Loucy (cell line): ENCODE data around the gene GAB2.
"Not testable (repeated sequence)": the region's sequence is repeated elsewhere in the genome, so short reads cannot be mapped to it uniquely, and the experiment has no call there.

Experiments
- H2AFZ ChIP-seq: fragments of 200-600 bp; sonication (generic); 2 replicates; pipeline ENCODE4 v1.6.0; 2016; ENCODE audit warnings: antibody characterized with exemption, mild to moderate bottlenecking, low read length, moderate library complexity
- H3F3A ChIP-seq: fragments of 200-600 bp; 2 replicates; pipeline ENCODE4 v1.6.0; 2016; ENCODE audit warnings: antibody characterized with exemption, low read depth, mild to moderate bottlenecking
- H3K27me3 ChIP-seq: fragments of 200-600 bp; sonication (generic); 2 replicates; pipeline ENCODE4 v1.6.1; 2014; ENCODE audit warnings: low read length, mild to moderate bottlenecking; ENCODE audit not compliant: insufficient read depth, poor library complexity, severe bottlenecking
- H3K36me3 ChIP-seq: fragments of 200-600 bp; sonication (generic); 2 replicates; pipeline ENCODE4 v1.6.1; 2016; ENCODE audit warnings: low read length; ENCODE audit not compliant: insufficient read depth
- H3K4me1 ChIP-seq: fragments of 200-600 bp; sonication (generic); 2 replicates; pipeline ENCODE4 v1.5.1; 2014; ENCODE audit warnings: low read length, mild to moderate bottlenecking; ENCODE audit not compliant: insufficient read depth, poor library complexity, severe bottlenecking
- H3K4me2 ChIP-seq: fragments of 200-600 bp; sonication (generic); 2 replicates; pipeline ENCODE4 v1.6.0; 2014; ENCODE audit warnings: antibody characterized with exemption, low read length, low read depth, mild to moderate bottlenecking; ENCODE audit not compliant: poor library complexity, severe bottlenecking
- H3K4me3 ChIP-seq: fragments of 200-600 bp; sonication (generic); 2 replicates; pipeline ENCODE4 v1.5.1; 2014; ENCODE audit warnings: low read length, mild to moderate bottlenecking, mixed read lengths; ENCODE audit not compliant: poor library complexity, severe bottlenecking
- H3K79me2 ChIP-seq: fragments of 200-600 bp; sonication (generic); 2 replicates; pipeline ENCODE4 v1.6.1; 2014; ENCODE audit warnings: low read length; ENCODE audit not compliant: insufficient read depth
- H3K9ac ChIP-seq: fragments of 200-600 bp; sonication (generic); 2 replicates; pipeline ENCODE4 v1.6.0; 2014; ENCODE audit warnings: mild to moderate bottlenecking, low read depth, low read length, moderate library complexity; ENCODE audit not compliant: poor library complexity, severe bottlenecking
- H3K9me2 ChIP-seq: fragments of 200-600 bp; sonication (generic); replicated peaks from 2 replicates; pipeline ENCODE4 v1.6.1; 2016; ENCODE audit warnings: low read depth, low read length, mixed read lengths
- H3K9me3 ChIP-seq: fragments of 200-600 bp; sonication (generic); 2 replicates; pipeline ENCODE4 v1.6.1; 2014; ENCODE audit warnings: mild to moderate bottlenecking, antibody characterized with exemption, low read length, low read depth; ENCODE audit not compliant: insufficient read depth
- H4K20me1 ChIP-seq: fragments of 200-600 bp; sonication (generic); 2 replicates; pipeline ENCODE4 v1.6.0; 2014; ENCODE audit warnings: antibody characterized with exemption, low read length, mild to moderate bottlenecking; ENCODE audit not compliant: insufficient read depth, poor library complexity, severe bottlenecking
- CTCF ChIP-seq: fragments of 200-600 bp; sonication (generic); conservative IDR thresholded peaks from 2 replicates; pipeline ENCODE4 v1.5.1; 2014; ENCODE audit warnings: mild to moderate bottlenecking, antibody characterized with exemption, low read length
- EZH2phosphoT487 ChIP-seq: fragments of 200-600 bp; IDR thresholded peaks from 2 replicates; pipeline ENCODE4 v1.6.1; 2018; ENCODE audit warnings: antibody characterized with exemption, mild to moderate bottlenecking, moderate library complexity, borderline replicate concordance

GAB2 gene

DNA sequence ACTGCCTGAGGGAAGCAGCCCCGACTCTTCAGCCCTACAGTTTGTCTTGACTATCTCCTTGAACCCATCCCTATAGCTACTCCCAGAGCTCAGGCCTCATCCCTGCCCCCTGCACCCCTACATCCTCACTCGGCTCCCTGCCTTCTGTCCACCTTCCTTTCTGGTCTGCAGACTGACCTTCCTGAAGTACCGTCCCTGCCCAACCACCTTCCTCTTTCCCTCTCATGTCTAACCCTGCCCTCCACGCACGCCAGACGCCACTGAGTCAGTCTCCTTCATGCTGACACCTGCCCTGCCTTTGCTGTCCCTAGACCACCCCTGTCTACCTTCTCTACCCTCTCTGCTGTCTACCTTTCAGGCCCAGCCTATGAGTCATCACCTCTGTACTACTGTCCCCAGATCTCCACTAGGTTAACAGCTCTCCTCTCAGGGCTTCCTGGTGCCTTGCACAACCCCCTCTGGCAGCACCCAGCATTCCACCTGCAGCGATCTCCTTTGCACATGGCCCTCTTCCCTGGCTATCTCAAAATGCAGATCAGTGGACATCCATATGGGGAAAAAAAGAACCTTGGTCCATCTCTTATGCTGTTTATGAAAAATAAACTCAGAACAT is 238.1 kb downstream of the GAB2 start:
- Histone ChIP-seq H3K4me1 (no peaks in the 10 kb centered on the region), H2AFZ (no peak overlapping the region), H3K27me3 (no peaks in the 10 kb centered on the region), H4K20me1 (no peaks in the 10 kb centered on the region), H3K9me2 (no peaks in the 10 kb centered on the region), H3K9ac (no peak overlapping the region), H3F3A (no peaks in the 10 kb centered on the region), H3K4me2 (no peak overlapping the region), H3K4me3 (no peak overlapping the region), H3K79me2 (no peaks in the 10 kb centered on the region), H3K9me3 (no peaks in the 10 kb centered on the region), H3K36me3 (no peaks in the 10 kb centered on the region)
- no peak for TF ChIP-seq EZH2phosphoT487
- TF ChIP-seq CTCF: no peak

DNA sequence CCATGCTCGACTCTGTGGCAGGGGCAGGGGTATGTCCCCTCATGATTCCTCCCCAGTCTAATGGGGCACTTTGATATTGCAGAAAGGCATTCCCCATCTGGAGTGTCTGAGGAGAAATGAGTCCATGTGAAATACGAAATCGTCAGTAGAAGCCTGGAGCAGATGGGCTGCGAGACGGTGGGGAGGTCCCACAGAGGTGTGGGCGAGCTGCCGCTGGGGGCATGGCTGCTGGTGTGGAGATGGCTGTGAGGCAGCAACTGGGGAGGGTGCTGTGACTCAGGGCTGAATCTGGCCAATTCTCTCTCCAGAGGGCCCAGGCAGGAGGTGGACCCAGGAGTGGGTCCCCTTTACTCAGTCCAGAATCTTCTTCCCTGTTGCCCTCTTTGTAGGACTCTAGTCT is 240.4 kb downstream of the GAB2 start:
- no peak overlapping the region for H2AFZ ChIP-seq
- H3K9ac ChIP-seq: no peak overlapping the region
- H3K4me2 ChIP-seq: no peak overlapping the region
- no peak overlapping the region for H3K4me3 ChIP-seq
- TF ChIP-seq EZH2phosphoT487: no peak
- TF ChIP-seq CTCF: no peak
- no peaks in the 10 kb centered on the region for H3K27me3 ChIP-seq
- H4K20me1 ChIP-seq: no peaks in the 10 kb centered on the region
- H3K36me3 ChIP-seq: no peaks in the 10 kb centered on the region
- H3K9me3 ChIP-seq: no peaks in the 10 kb centered on the region
- H3K79me2 ChIP-seq: no peaks in the 10 kb centered on the region
- no peaks in the 10 kb centered on the region for H3F3A ChIP-seq
- no peaks in the 10 kb centered on the region for H3K9me2 ChIP-seq
- no peaks in the 10 kb centered on the region for H3K4me1 ChIP-seq

- H3K9ac ChIP-seq: no peak overlapping the region
- H3K4me3 ChIP-seq: no peak overlapping the region
- H4K20me1 ChIP-seq: no peaks in the 10 kb centered on the region
- no peak overlapping the region for H3K4me2 ChIP-seq
- no peaks in the 10 kb centered on the region for H3K9me3 ChIP-seq
- H2AFZ ChIP-seq: no peak overlapping the region
- no peaks in the 10 kb centered on the region for H3K36me3 ChIP-seq
- no peaks in the 10 kb centered on the region for H3K4me1 ChIP-seq
- H3F3A ChIP-seq: no peaks in the 10 kb centered on the region
- TF ChIP-seq CTCF (no peak), EZH2phosphoT487 (no peak)
- no peaks in the 10 kb centered on the region for H3K79me2 ChIP-seq
- no peaks in the 10 kb centered on the region for H3K27me3 ChIP-seq
- H3K9me2 ChIP-seq: no peaks in the 10 kb centered on the region
Measured at GRCh38 chr11:78176605-78177141, 240.9 kb downstream of the GAB2 start.

GRCh38 chr11:78175862-78176261 is 241.8 kb downstream of the GAB2 start:
- H3K36me3 ChIP-seq, H3F3A ChIP-seq, H4K20me1 ChIP-seq, H3K4me2 ChIP-seq, H3K9ac ChIP-seq, H3K9me2 ChIP-seq, H3K27me3 ChIP-seq, H3K4me3 ChIP-seq, H3K9me3 ChIP-seq, H3K79me2 ChIP-seq, H2AFZ ChIP-seq, H3K4me1 ChIP-seq: not testable (repeated sequence)
